ENCODE data around the gene ZNF468.
"Not testable (repeated sequence)": the region's sequence is repeated elsewhere in the genome, so short reads cannot be mapped to it uniquely, and the experiment has no call there.

The ZNF468 gene

GRCh38 chr19:52823676-52824075 is 33.7 kb downstream of the ZNF468 start:
- DNase-seq = no peak

- peak; percentile 34 to 43 for DNase-seq
Observed at GRCh38 chr19:52821204-52821960, 36.0 kb downstream of the ZNF468 start, which contains the start of gene ZNF28. Gene ZNF28 (minus strand): TSS chr19:52821633. CDS start chr19:52817958, 3,675 bp downstream.

- DNase-seq = not testable (repeated sequence)
Observed at GRCh38 chr19:52820472-52821203, 36.8 kb downstream of the ZNF468 start.

GRCh38 chr19:52809801-52810200 is 47.6 kb downstream of the ZNF468 start:
- no peak for DNase-seq

- DNase-seq = not testable (repeated sequence)
Observed at GRCh38 chr19:52799950-52800640, 57.3 kb downstream of the ZNF468 start.

GRCh38 chr19:52789440-52789839 is 68.0 kb downstream of the ZNF468 start:
- DNase-seq = no peak
